ENCODE results near the gene MRGPRG. TPM values are rescaled to one million over a fixed set of nuclear protein-coding genes. Genes with fewer than 3 reads are reported as not detected.

MRGPRG gene
- total RNA-seq, 1 experiment from 2014 or later = not detected

DNA sequence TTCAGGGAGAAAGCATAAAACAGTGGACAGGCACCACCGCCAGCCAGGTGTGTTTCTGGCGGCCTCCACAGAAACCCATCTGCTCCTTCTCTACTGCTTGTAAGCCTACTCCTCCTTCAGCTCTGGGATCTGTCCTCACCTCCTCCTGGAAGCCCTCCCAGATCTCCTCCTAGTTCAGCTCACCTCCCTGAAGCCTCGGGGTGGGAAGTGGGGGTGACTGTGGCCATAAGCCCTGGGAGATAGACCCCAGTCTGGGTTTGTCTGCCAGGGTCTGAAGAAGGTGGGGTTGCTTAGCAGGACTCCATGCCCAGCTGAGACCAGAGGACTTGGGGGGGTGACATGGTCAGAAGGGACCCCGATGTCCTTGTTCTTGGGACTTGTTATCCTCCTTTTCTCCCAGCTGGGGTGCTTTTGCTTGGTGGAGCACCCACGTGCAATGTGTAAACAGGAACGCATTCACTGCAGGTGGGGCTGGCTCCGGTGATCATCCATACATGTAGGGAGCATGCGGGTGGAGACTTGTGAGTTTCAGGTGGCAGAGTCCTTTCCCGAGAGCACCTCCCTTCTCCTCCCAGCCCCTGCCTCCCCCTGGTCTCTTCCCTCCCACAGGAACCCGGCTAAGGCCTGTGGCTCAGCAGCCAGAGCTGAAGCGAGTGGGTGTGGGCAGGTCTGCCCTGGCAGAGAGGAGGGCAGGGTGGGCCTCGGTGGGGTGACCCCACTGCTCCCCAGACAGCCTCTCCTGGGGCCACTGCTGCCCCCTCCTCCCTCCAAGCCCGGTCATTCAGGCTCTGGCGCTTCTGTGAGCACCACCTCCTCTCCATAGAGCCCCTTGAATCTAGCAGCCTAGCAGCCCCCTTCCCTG, 25.9 kb downstream of the MRGPRG start:
- no peak for DNase-seq (ENCODE audit: low read depth, low spot score)
- Histone ChIP-seq H2AFZ (ENCODE audit: low read depth, low read length, poor library complexity, severe bottlenecking) (no peak overlapping the region), H3K4me3 (replicated peaks in 1 of 2; ENCODE audit: low read depth in 1 of 2, low read length in 2 of 2) (no peak overlapping the region), H3K9ac (ENCODE audit: low read length) (no peak overlapping the region), H4K20me1 (ENCODE audit: insufficient read depth) (no peaks in the 10 kb centered on the region), H3K27me3 (ENCODE audit: insufficient read depth, low read length) (no peaks in the 10 kb centered on the region), H3K27ac (ENCODE audit: low read depth, low read length) (no peak overlapping the region), H3K9me2 (ENCODE audit: insufficient read depth) (no peaks in the 10 kb centered on the region), H3K4me2 (ENCODE audit: low read length) (no peak overlapping the region), H3K4me1 (ENCODE audit: control insufficient read depth in 1 of 2, insufficient read depth in 2 of 2, low read length in 2 of 2) (no peaks in the 10 kb centered on the region), H3K36me3 (ENCODE audit: control insufficient read depth in 1 of 2, insufficient read depth in 2 of 2, low read length in 2 of 2) (no peaks in the 10 kb centered on the region), H3K79me2 (ENCODE audit: insufficient read depth, low read length) (no peaks in the 10 kb centered on the region), H3K9me3 (ENCODE audit: control insufficient read depth in 1 of 2, insufficient read depth in 1 of 2, low read depth in 1 of 2, low read length in 2 of 2) (no peaks in the 10 kb centered on the region)
- ChIA-PET CTCF (no interaction called here), RAD21 (ENCODE audit: low non-redundant PET in 1 of 2, low total read pairs in 2 of 2, uncharacterized antibody in 2 of 2, unreplicated experiment in 2 of 2) (no interaction called here), POLR2A (no interaction called here)
- TF ChIP-seq POLR2A (IDR thresholded peaks at IDR 0.05; ENCODE audit: borderline replicate concordance, extremely low read depth, insufficient read depth, insufficient read length) = no peak
- no peak for TF ChIP-seq REST (IDR thresholded peaks at IDR 0.05; ENCODE audit: low read depth)
- TF ChIP-seq SP1 (IDR thresholded peaks at IDR 0.05; ENCODE audit: low read depth) = no peak
- TF ChIP-seq, protein P1, sequence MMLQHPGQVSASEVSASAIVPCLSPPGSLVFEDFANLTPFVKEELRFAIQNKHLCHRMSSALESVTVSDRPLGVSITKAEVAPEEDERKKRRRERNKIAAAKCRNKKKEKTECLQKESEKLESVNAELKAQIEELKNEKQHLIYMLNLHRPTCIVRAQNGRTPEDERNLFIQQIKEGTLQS (IDR thresholded peaks at IDR 0.05) = no peak
- TF ChIP-seq, protein P2, sequence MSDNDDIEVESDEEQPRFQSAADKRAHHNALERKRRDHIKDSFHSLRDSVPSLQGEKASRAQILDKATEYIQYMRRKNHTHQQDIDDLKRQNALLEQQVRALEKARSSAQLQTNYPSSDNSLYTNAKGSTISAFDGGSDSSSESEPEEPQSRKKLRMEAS (IDR thresholded peaks at IDR 0.05) = no peak
- no peak for TF ChIP-seq ZFX (IDR thresholded peaks at IDR 0.05)
- TF ChIP-seq YY1 (IDR thresholded peaks at IDR 0.05; ENCODE audit: extremely low read depth, insufficient replicate concordance, low read depth, low read length) = no peak
- TF ChIP-seq CBX3 (IDR thresholded peaks at IDR 0.05; ENCODE audit: low read depth) = no peak
- TF ChIP-seq EZH2 (IDR thresholded peaks at IDR 0.05) = no peak
- no peak for TF ChIP-seq RAD21 (IDR thresholded peaks at IDR 0.05; ENCODE audit: low read depth)
- no peak for TF ChIP-seq TCF7L2 (IDR thresholded peaks at IDR 0.05; ENCODE audit: borderline replicate concordance, extremely low read depth, insufficient read depth, insufficient read length)
- TF ChIP-seq EGR1 (IDR thresholded peaks at IDR 0.05; ENCODE audit: low read depth) = no peak
- TF ChIP-seq SRF (IDR thresholded peaks at IDR 0.05; ENCODE audit: low read depth) = no peak
- no peak for TF ChIP-seq CEBPB (IDR thresholded peaks at IDR 0.05; ENCODE audit: low read depth)
- TF ChIP-seq SIN3A (IDR thresholded peaks at IDR 0.05; ENCODE audit: low read depth) = no peak
- no peak for TF ChIP-seq ZBTB33 (IDR thresholded peaks at IDR 0.05; ENCODE audit: extremely low read depth, insufficient replicate concordance, low read length)
- TF ChIP-seq ELF1 (IDR thresholded peaks at IDR 0.05; ENCODE audit: borderline replicate concordance, low read depth) = no peak
- TF ChIP-seq POLR2AphosphoS5 (IDR thresholded peaks at IDR 0.05; ENCODE audit: low read depth, low read length) = no peak
- no peak for TF ChIP-seq CTCF (IDR thresholded peaks at IDR 0.05 in 2 of 3, conservative IDR thresholded peaks at IDR 0.05 in 1 of 3; ENCODE audit: borderline replicate concordance in 1 of 3, insufficient read depth in 1 of 3, low read depth in 2 of 3, low read length in 2 of 3)
- ATAC-seq = no peak
- BruUV-seq (replicated peaks) = no TSS peak
- intact Hi-C loops (cut with micrococcal nuclease) = no loop called here

Data from HCT116 (cell line).